HepG2 (cell line): ENCODE measurements around the gene ADM. TPM values are rescaled to one million over a fixed set of nuclear protein-coding genes. Genes with fewer than 3 reads are reported as not detected.

Experiments
- ATF4 ChIP-seq, 2 experiments: fragments of 450-650 bp in 1 of 2; sonication (generic) in 1 of 2; formaldehyde crosslinking; IDR thresholded peaks; 2 replicates each; pipeline versions ENCODE4 v1.5.0 to v1.8.0; 2020 to 2022; ENCODE audit warnings: mild to moderate bottlenecking in 1 of 2, missing genetic modification reagents in 1 of 2
- BHLHE40 ChIP-seq: IDR thresholded peaks from 2 replicates; pipeline ENCODE4 v1.6.1; 2011; ENCODE audit warnings: low read length, improper control_type of control experiment
- CBFB ChIP-seq: sonication (generic); formaldehyde crosslinking; IDR thresholded peaks from 2 replicates; pipeline ENCODE4 v1.4.0; 2020; ENCODE audit warnings: missing genetic modification reagents
- CEBPB ChIP-seq: IDR thresholded peaks from 2 replicates; pipeline ENCODE4 v1.6.1; 2011; ENCODE audit warnings: low read depth, low read length, improper control_type of control experiment, borderline replicate concordance
- CENPX ChIP-seq: sonication (generic); formaldehyde crosslinking; IDR thresholded peaks from 2 replicates; pipeline ENCODE4 v1.9.0; 2021; ENCODE audit warnings: mild to moderate bottlenecking, missing genetic modification reagents, moderate library complexity
- FIP1L1 ChIP-seq: fragments of 200-400 bp; formaldehyde crosslinking; IDR thresholded peaks from 2 replicates; pipeline ENCODE4 v1.6.1; 2018; ENCODE audit warnings: low read depth, mild to moderate bottlenecking, low read length, moderate library complexity, borderline replicate concordance; ENCODE audit not compliant: insufficient read depth
- HOXA9 ChIP-seq: sonication (generic); formaldehyde crosslinking; IDR thresholded peaks from 2 replicates; pipeline ENCODE4 v1.8.1; 2022; ENCODE audit warnings: missing genetic modification reagents, mild to moderate bottlenecking, moderate library complexity, borderline replicate concordance
- MATR3 ChIP-seq: sonication (generic); formaldehyde crosslinking; IDR thresholded peaks from 2 replicates; pipeline ENCODE4 v1.4.0; 2020; ENCODE audit warnings: missing genetic modification reagents
- MXD3 ChIP-seq: IDR thresholded peaks from 2 replicates; pipeline ENCODE4 v1.6.1; 2016; ENCODE audit warnings: mild to moderate bottlenecking, missing biosample characterization, missing genetic modification reagents
- MZF1 ChIP-seq: sonication (generic); formaldehyde crosslinking; IDR thresholded peaks from 2 replicates; pipeline ENCODE4 v1.8.1; 2023; ENCODE audit warnings: mild to moderate bottlenecking, missing genetic modification reagents, borderline replicate concordance
- SOX6 ChIP-seq, 2 experiments: fragments of 450-650 bp in 1 of 2; sonication (generic) in 1 of 2; formaldehyde crosslinking in 1 of 2; IDR thresholded peaks; 2 replicates each; pipeline versions ENCODE4 v1.4.0 to v1.6.1; 2017 to 2020; ENCODE audit warnings: antibody characterized with exemption in 1 of 2, mild to moderate bottlenecking in 1 of 2, missing genetic modification reagents in 1 of 2
- TARDBP ChIP-seq: sonication (generic); formaldehyde crosslinking; IDR thresholded peaks from 2 replicates; pipeline ENCODE4 v1.8.0; 2022; ENCODE audit warnings: mild to moderate bottlenecking, missing genetic modification reagents
- TEF ChIP-seq: sonication (generic); formaldehyde crosslinking; IDR thresholded peaks from 2 replicates; pipeline ENCODE4 v1.5.0; 2020; ENCODE audit warnings: missing genetic modification reagents
- TERF1 ChIP-seq: sonication (generic); formaldehyde crosslinking; IDR thresholded peaks from 2 replicates; pipeline ENCODE4 v1.8.0; 2022; ENCODE audit warnings: mild to moderate bottlenecking, missing genetic modification reagents, moderate library complexity
- TFE3 ChIP-seq: IDR thresholded peaks from 2 replicates; pipeline ENCODE4 v1.6.1; 2016
- ZBTB1 ChIP-seq: sonication (generic); formaldehyde crosslinking; IDR thresholded peaks from 2 replicates; pipeline ENCODE4 v1.4.0; 2020; ENCODE audit warnings: missing genetic modification reagents, borderline replicate concordance
- ZBTB33 ChIP-seq: sonication (generic); formaldehyde crosslinking; IDR thresholded peaks from 2 replicates; pipeline ENCODE4 v1.4.0; 2020; ENCODE audit warnings: missing genetic modification reagents
- ZNF207 ChIP-seq: fragments of 450-650 bp; IDR thresholded peaks from 2 replicates; pipeline ENCODE4 v1.6.1; 2016; ENCODE audit warnings: antibody characterized with exemption, borderline replicate concordance
- ZNF441 ChIP-seq: sonication (generic); formaldehyde crosslinking; IDR thresholded peaks from 2 replicates; pipeline ENCODE4 v1.7.0; 2021; ENCODE audit warnings: missing genetic modification reagents, borderline replicate concordance
- ZNF766 ChIP-seq: sonication (generic); formaldehyde crosslinking; IDR thresholded peaks from 2 replicates; pipeline ENCODE4 v1.5.0; 2020; ENCODE audit warnings: missing genetic modification reagents, borderline replicate concordance
- polyA plus RNA-seq, 8 experiments: library from polyadenylated mRNA; depleted of rRNA in 3 of 8; stranded (reverse) in 7 of 8; unstranded in 1 of 8; fragments of >200 nt; fragmentation: Illumina TruSeq in 4 of 8; extraction: Trizol in 4 of 8; gene quantifications; 2 replicates each; pipeline versions ENCODE4 v1.2.1 to v1.2.3, GENCODE V29; 2011 to 2016; ENCODE audit warnings: low read depth in 4 of 8, missing spikeins in 1 of 8, mixed read lengths in 1 of 8; ENCODE audit not compliant: insufficient read depth in 1 of 8
- total RNA-seq, 5 experiments: library from RNA; depleted of rRNA; stranded (reverse); fragments of >200 nt; fragmentation: Illumina TruSeq; extraction: Trizol; gene quantifications; 2 replicates each; pipeline ENCODE4 v1.2.3, GENCODE V29; 2016; ENCODE audit warnings: low read depth in 1 of 5

The ADM gene
- total and polyA plus RNA-seq, 2 of the 13 experiments (the other 11 are each of a cell fraction or from before 2014, with no cell fraction given): 10.7 to 26.1 TPM

- TF ChIP-seq TFE3 (CRISPR knock-in tag) (peak; percentile 49; the same call in 1 of the 2 replicates), TARDBP (CRISPR knock-in tag) (no peak), MATR3 (CRISPR knock-in tag) (no peak), ZBTB1 (no peak), ZBTB33 (CRISPR knock-in tag) (no peak), SOX6 (IDR thresholded peaks at IDR 0.05) (no peak), SOX6 (CRISPR knock-in tag; IDR thresholded peaks at IDR 0.05) (peak; percentile 84), CBFB (no peak), ATF4 (CRISPR knock-in tag; IDR thresholded peaks at IDR 0.05) (peak in 1 of 2 experiments; percentile 85; a peak in 2 of 4 replicates), MZF1 (CRISPR knock-in tag) (no peak), ZNF441 (CRISPR knock-in tag) (0 out of 2 replicates have a peak, but pooled peaks have one; percentile 50), MXD3 (CRISPR knock-in tag) (no peak), HOXA9 (no peak), TEF (no peak), FIP1L1 (no peak), CEBPB (no peak; the same call in 1 of the 2 replicates), CENPX (CRISPR knock-in tag) (no peak), BHLHE40 (0 out of 2 replicates have a peak, but pooled peaks have one; percentile 2), ZNF207 (no peak), TERF1 (CRISPR knock-in tag) (no peak), ZNF766 (no peak)
These were observed 47.1 kb downstream of the ADM start (continued) for GRCh38 chr11:10351765-10352641.
